Measurements from ENCODE around the gene ACSF2. TPM values are rescaled to one million over a fixed set of nuclear protein-coding genes. Genes with fewer than 3 reads are reported as not detected.

ACSF2 gene
- total and polyA plus RNA-seq, 8 donors, result 16.1 to 172 (median 67.9) TPM

- intact Hi-C loops (cut with DNase I; ENCODE audit: low total_unique reads), result loop anchor here (10.0 kb wide), 1 partner anchor 112 kb away; no protein-coding TSS in a partner anchor
- Histone ChIP-seq H3K4me3 (no peak overlapping the region), H3K9me3 (no peaks in the 10 kb centered on the region), H3K36me3 (peaks cover 0 to 34% (median 26%) of the 10 kb centered on the region in 4 donors), H3K27me3 (no peaks in the 10 kb centered on the region), H3K27ac (peak overlapping the region in 1 of 5 donors; percentile 33), H3K4me1 (peaks cover 11 to 43% (median 34%) of the 10 kb centered on the region in 4 donors)
- peak in 1 of 2 donors; percentile 49 for DNase-seq
- TF ChIP-seq POLR2AphosphoS5 (IDR thresholded peaks at IDR 0.05) (no peak), EP300 (IDR thresholded peaks at IDR 0.05) (no peak), CTCF (IDR thresholded peaks at IDR 0.05) (no peak), POLR2A (IDR thresholded peaks at IDR 0.05) (no peak)
- WGBS, 5 donors, result 58 to 75% (median 65%) methylated on average over 16 to 18 of the region's 18 CpGs
These were observed 50.7 kb downstream of the ACSF2 start for GRCh38 chr17:50476545-50477315.

GRCh38 chr17:50477976-50478375 lies 52.0 kb downstream of the ACSF2 start:
- 74 to 84% (median 81%) methylated on average over 7 of the region's 7 CpGs for WGBS, 5 donors
- Histone ChIP-seq H3K4me1 (peaks cover 15 to 52% (median 44%) of the 10 kb centered on the region in 4 donors), H3K27me3 (no peaks in the 10 kb centered on the region), H3K9me3 (no peaks in the 10 kb centered on the region), H3K27ac (peak overlapping the region; percentile 84 to 96 (median 94)), H3K36me3 (peaks cover 0 to 29% (median 22%) of the 10 kb centered on the region in 4 donors), H3K4me3 (peak overlapping the region; percentile 70 to 78 (median 72))
- intact Hi-C loops (cut with DNase I; ENCODE audit: low total_unique reads), result loop anchor here (10.0 kb wide), 1 partner anchor 113 kb away; no protein-coding TSS in a partner anchor
- no peak for DNase-seq
- TF ChIP-seq POLR2AphosphoS5 (IDR thresholded peaks at IDR 0.05), result no peak
- TF ChIP-seq EP300 (IDR thresholded peaks at IDR 0.05), result no peak
- no peak for TF ChIP-seq POLR2A (IDR thresholded peaks at IDR 0.05)
- no peak for TF ChIP-seq CTCF (IDR thresholded peaks at IDR 0.05)

GRCh38 chr17:50478391-50479381 lies 52.7 kb downstream of the ACSF2 start, which contains the start of gene RSAD1:
TSS of gene RSAD1 (plus strand) at chr17:50478860. CDS start at chr17:50478885, 25 bp downstream.
- DNase-seq, result peak; percentile 90 to 97

More at GRCh38 chr17:50478391-50479381, 52.7 kb downstream of the ACSF2 start, which contains the start of gene RSAD1:
- WGBS, 5 donors, result 1 to 4% (median 2%) methylated on average over 34 to 75 of the region's 75 CpGs
- Histone ChIP-seq H3K9me3 (no peaks in the 10 kb centered on the region), H3K27ac (peak within 1 kb of the TSS; percentile 84 to 96 (median 94)), H3K36me3 (peaks cover 6 to 29% (median 21%) of the 10 kb centered on the region in 4 donors), H3K4me3 (peak within 1 kb of the TSS; percentile 70 to 78 (median 72)), H3K4me1 (peaks cover 19 to 59% (median 47%) of the 10 kb centered on the region in 4 donors), H3K27me3 (no peaks in the 10 kb centered on the region)
- intact Hi-C loops (cut with DNase I; ENCODE audit: low total_unique reads), result loop anchor here (10.0 kb wide), 1 partner anchor 114 kb away; no protein-coding TSS in a partner anchor
- TF ChIP-seq POLR2A (IDR thresholded peaks at IDR 0.05) (peak in 1 of 4 donors; percentile 34), CTCF (IDR thresholded peaks at IDR 0.05) (peak in 5 of 7 experiments; percentile 68 to 87 (median 84)), EP300 (IDR thresholded peaks at IDR 0.05) (no peak), POLR2AphosphoS5 (IDR thresholded peaks at IDR 0.05) (peak; percentile 59 to 91 (median 90))
